K562 (cell line): ENCODE measurements around the gene SLC7A14. TPM values are rescaled to one million over a fixed set of nuclear protein-coding genes. Genes with fewer than 3 reads are reported as not detected.
A peak's percentile ranks its signal among the peaks of the same experiment; 100 is the strongest.

Source experiments
- ATAC-seq: fragments of 200-7000 bp; cut with Tn5 transposase; 3 replicates; pipeline ENCODE4 v1.9.1; 2020; ENCODE audit warnings: moderate library complexity
- BruUV-seq: library from RNA; stranded (reverse); fragments of 400-500 nt; replicated peaks from 2 replicates; lab custom pipeline; 2021; lab: Mats Ljungman, UMichigan
- CTCF ChIA-PET: fragments of 300-600 bp; formaldehyde crosslinking; extraction: SDS; loops from one replicate; lab custom pipeline; 2021; ENCODE audit warnings: low intra/inter-chr PET ratio; lab: Yijun Ruan, JAX
- POLR2A ChIA-PET: fragments of 300-600, 350-650 bp; sonication (Branson Sonifier 250); formaldehyde crosslinking; extraction: SDS; loops from one replicate; lab custom pipeline; 2021; ENCODE audit warnings: antibody characterized with exemption, inconsistent platforms; lab: Yijun Ruan, JAX
- DNase-seq, 4 experiments: peaks; one replicate each; pipeline versions ENCODE4 v3.0.0 to v3.0.0-alpha.2; 2011 to 2018; ENCODE audit warnings: low spot score in 3 of 4, mixed read lengths in 3 of 4; ENCODE audit errors: extremely low read depth in 1 of 4
- FAIRE-seq: peaks from 2 replicates; lab custom pipeline; 2011; peaks lifted over from hg19 to GRCh38; lab: Jason Lieb, UNC
- H2AFZ ChIP-seq: 2 replicates; pipeline ENCODE4 v1.6.0; 2011; ENCODE audit warnings: low read depth, low read length, control low read depth, inconsistent platforms
- H3K27ac ChIP-seq: fragments of 200-600 bp; 3 replicates; pipeline ENCODE4 v1.8.0; 2011; ENCODE audit warnings: low read depth, mild to moderate bottlenecking, control low read depth, inconsistent platforms, low read length, moderate library complexity, mixed read lengths; ENCODE audit errors: extremely low read depth
- H3K27me3 ChIP-seq, 2 experiments: fragments of 300-600 bp in 1 of 2; 2 replicates in 1 of 2; 3 replicates in 1 of 2; pipeline versions ENCODE4 v1.6.0 to v1.8.0; 2011; ENCODE audit warnings: inconsistent platforms in 2 of 2, low read length in 2 of 2, mild to moderate bottlenecking in 1 of 2, mixed read lengths in 1 of 2, moderate library complexity in 1 of 2; ENCODE audit not compliant: control insufficient read depth in 2 of 2, insufficient read depth in 2 of 2
- H3K36me3 ChIP-seq: fragments of 300-600 bp; 3 replicates; pipeline ENCODE4 v1.8.0; 2011; ENCODE audit warnings: mild to moderate bottlenecking, low read length, inconsistent platforms; ENCODE audit not compliant: control insufficient read depth, insufficient read depth
- H3K4me1 ChIP-seq, 2 experiments: fragments of 200-600 bp in 1 of 2; replicated peaks in 1 of 2; 2 replicates in 1 of 2; 3 replicates in 1 of 2; pipeline versions ENCODE4 v1.5.1 to v1.8.0; 2011; ENCODE audit warnings: inconsistent platforms in 2 of 2, low read length in 2 of 2, mild to moderate bottlenecking in 1 of 2, mixed read lengths in 1 of 2, moderate library complexity in 1 of 2; ENCODE audit not compliant: control insufficient read depth in 2 of 2, insufficient read depth in 2 of 2
- H3K4me2 ChIP-seq: 2 replicates; pipeline ENCODE4 v1.6.1; 2011; ENCODE audit warnings: low read length, control low read depth, inconsistent platforms, mixed read lengths; ENCODE audit not compliant: insufficient read depth
- H3K4me3 ChIP-seq: fragments of 200-600 bp; sonication (generic), shearing (Covaris generic); 2 replicates; pipeline ENCODE4 v1.5.1; 2016; ENCODE audit warnings: control low read depth, inconsistent platforms
- H3K79me2 ChIP-seq: fragments of 200-600 bp; 3 replicates; pipeline ENCODE4 v1.8.0; 2011; ENCODE audit warnings: low read length, inconsistent platforms; ENCODE audit not compliant: control insufficient read depth, insufficient read depth
- H3K9ac ChIP-seq, 2 experiments: 2 replicates each; pipeline versions ENCODE4 v1.6.0 to v1.6.1; 2011; ENCODE audit warnings: low read depth in 2 of 2, low read length in 2 of 2, control low read depth in 1 of 2, inconsistent platforms in 1 of 2, mild to moderate bottlenecking in 1 of 2, mixed read lengths in 1 of 2; ENCODE audit not compliant: insufficient read depth in 1 of 2
- H3K9me1 ChIP-seq: one replicate; pipeline ENCODE4 v1.6.0; 2011; ENCODE audit warnings: inconsistent platforms, mild to moderate bottlenecking, low read length, moderate library complexity; ENCODE audit not compliant: control insufficient read depth, insufficient read depth
- H3K9me3 ChIP-seq: replicated peaks from 2 replicates; pipeline ENCODE4 v1.5.1; 2011; ENCODE audit warnings: low read depth, low read length, inconsistent platforms; ENCODE audit not compliant: control insufficient read depth, insufficient read depth
- H4K20me1 ChIP-seq: replicated peaks from 2 replicates; pipeline ENCODE4 v1.6.1; 2011; ENCODE audit warnings: low read length, inconsistent platforms, mixed read lengths; ENCODE audit not compliant: control insufficient read depth, insufficient read depth
- FOXK1 ChIP-seq: sonication (generic); formaldehyde crosslinking; IDR thresholded peaks from 2 replicates; pipeline ENCODE4 v1.8.0; 2022; ENCODE audit warnings: missing genetic modification reagents, mild to moderate bottlenecking, borderline replicate concordance
- HBP1 ChIP-seq: fragments of 450-650 bp; formaldehyde crosslinking; IDR thresholded peaks from 2 replicates; pipeline ENCODE4 v1.4.0; 2022; ENCODE audit warnings: missing genetic modification characterization
- PML ChIP-seq: IDR thresholded peaks from 2 replicates; pipeline ENCODE4 v1.6.1; 2012; ENCODE audit warnings: low read length, inconsistent platforms
- RBM39 ChIP-seq: fragments of 200-400 bp; formaldehyde crosslinking; optimal IDR thresholded peaks from 2 replicates; pipeline ENCODE3; 2018; ENCODE audit warnings: low read depth, low read length
- SUPT5H ChIP-seq: fragments of 450-650 bp; IDR thresholded peaks from 2 replicates; pipeline ENCODE4 v1.6.1; 2016
- TFAM ChIP-seq: fragments of 250-450 bp; sonication (Bioruptor Pico); conservative IDR thresholded peaks from 2 replicates; pipeline ENCODE4 v1.5.0; 2021; ENCODE audit warnings: mild to moderate bottlenecking, moderate library complexity
- USF1 ChIP-seq: sonication (generic); formaldehyde crosslinking; IDR thresholded peaks from 2 replicates; pipeline ENCODE4 v1.9.0; 2022; ENCODE audit warnings: mild to moderate bottlenecking, missing genetic modification reagents
- YY1 ChIP-seq, 3 experiments: IDR thresholded peaks; 2 replicates each; pipeline ENCODE4 v1.6.1; 2011; ENCODE audit warnings: low read length in 2 of 3, mild to moderate bottlenecking in 2 of 3, moderate library complexity in 2 of 3, borderline replicate concordance in 1 of 3, control low read depth in 1 of 3, low read depth in 1 of 3; ENCODE audit not compliant: insufficient read depth in 3 of 3, insufficient replicate concordance in 2 of 3, control insufficient read depth in 1 of 3, insufficient read length in 1 of 3; ENCODE audit errors: extremely low read depth in 1 of 3
- ZNF217 ChIP-seq: sonication (generic); formaldehyde crosslinking; IDR thresholded peaks from 2 replicates; pipeline ENCODE4 v1.8.0; 2022; ENCODE audit warnings: mild to moderate bottlenecking, missing genetic modification reagents
- ZNF316 ChIP-seq: fragments of 450-650 bp; IDR thresholded peaks from 2 replicates; pipeline ENCODE4 v1.6.1; 2016
- ZNF561 ChIP-seq: fragments of 450-650 bp; formaldehyde crosslinking; conservative IDR thresholded peaks from 2 replicates; pipeline ENCODE4 v1.4.0; 2020; ENCODE audit warnings: mild to moderate bottlenecking, moderate library complexity
- ZNF778 ChIP-seq: fragments of 450-650 bp; formaldehyde crosslinking; IDR thresholded peaks from 2 replicates; pipeline ENCODE4 v1.4.0; 2020; ENCODE audit warnings: mild to moderate bottlenecking, moderate library complexity
- WGBS: fragments of 100-300 bp; shearing (Covaris generic); methylation state at CpG from one replicate; pipeline ENCODE4 v1.1.6; 2016; ENCODE audit warnings: low coverage, mixed read lengths; ENCODE audit not compliant: insufficient coverage; ENCODE audit errors: missing lambda C conversion rate; 5-methylcytosine and 5-hydroxymethylcytosine counted together
- in situ Hi-C: fragments of 300-500 bp; cut with MboI; formaldehyde crosslinking; loops from 4 replicates; pipeline ENCODE4 v1.15.0; 2018; ENCODE audit warnings: inconsistent platforms, mixed read lengths
- intact Hi-C: fragments of 100-400 bp; cut with micrococcal nuclease; formaldehyde crosslinking; loops from 2 replicates; pipeline ENCODE4 v1.14.2; 2022
- polyA plus RNA-seq, 8 experiments: library from polyadenylated mRNA; depleted of rRNA in 4 of 8; stranded (reverse) in 5 of 8; unstranded in 3 of 8; fragments of >200 nt; fragmentation: Nextera tagmentation in 2 of 8; fragmentation: Illumina TruSeq in 1 of 8; extraction: Ambion mirVana in 2 of 8; extraction: Trizol in 1 of 8; gene quantifications; 2 replicates each; pipeline versions ENCODE4 v1.2.1 to v1.2.3, GENCODE V29; 2011 to 2014; ENCODE audit warnings: inconsistent platforms in 1 of 8, missing spikeins in 1 of 8
- total RNA-seq, 7 experiments: library from RNA; depleted of rRNA in 6 of 7; stranded (reverse); fragments of >200 nt in 6 of 7; fragmentation: Illumina TruSeq in 2 of 7; extraction: Trizol in 2 of 7; gene quantifications; 2 replicates each; pipeline versions ENCODE4 v1.2.1 to v1.2.3, GENCODE V29; 2011 to 2021; ENCODE audit warnings: low replicate concordance in 1 of 7

The SLC7A14 gene
- total and polyA plus RNA-seq, 9 of the 15 experiments (the other 6 are each of a cell fraction or from before 2014, with no cell fraction given) = not detected

- Histone ChIP-seq H4K20me1 (no peaks in the 10 kb centered on the region), H3K9me3 (no peaks in the 10 kb centered on the region), H3K4me2 (no peak overlapping the region), H3K27ac (no peak overlapping the region), H3K79me2 (no peaks in the 10 kb centered on the region), H3K27me3 (peaks cover 0 to 8% of the 10 kb centered on the region in 2 experiments; a peak in 1 of 5 replicates), H3K36me3 (no peaks in the 10 kb centered on the region), H3K9me1 (no peaks in the 10 kb centered on the region), H3K4me3 (no peak overlapping the region), H3K9ac (no peak overlapping the region), H3K4me1 (peaks cover 3 to 6% of the 10 kb centered on the region in 2 experiments; a peak in 2 of 5 replicates), H2AFZ (peak overlapping the region; percentile 34; the same call in 1 of the 2 replicates)
- ATAC-seq (no peak), DNase-seq (no peak), FAIRE-seq (no peak)
- TF ChIP-seq TFAM (CRISPR knock-in tag) (no peak), ZNF316 (no peak), PML (no peak), YY1 (IDR thresholded peaks at IDR 0.05; ENCODE audit: borderline replicate concordance in 1 of 3, control insufficient read depth in 1 of 3, extremely low read depth in 1 of 3, insufficient read depth in 3 of 3, insufficient read length in 1 of 3, insufficient replicate concordance in 2 of 3, low read depth in 1 of 3, low read length in 2 of 3) (no peak), ZNF217 (CRISPR knock-in tag) (no peak), USF1 (no peak), RBM39 (no peak), SUPT5H (no peak), FOXK1 (CRISPR knock-in tag) (no peak), ZNF778 (no peak), ZNF561 (CRISPR knock-in tag) (no peak), HBP1 (CRISPR knock-in tag) (no peak)
- CTCF ChIA-PET = no interaction called here
- POLR2A ChIA-PET = no interaction called here
- in situ Hi-C loops (no loop called here), intact Hi-C loops (no loop called here)
- 23% methylated on average over 4 of the region's 4 CpGs for WGBS
- no TSS peak for BruUV-seq
Observed at GRCh38 chr3:170441412-170441811, 144.5 kb downstream of the SLC7A14 start.
